CD8-positive, alpha-beta memory T cell (primary cell): ENCODE data around the gene DNMT1. TPM values are rescaled to one million over a fixed set of nuclear protein-coding genes. Genes with fewer than 3 reads are reported as not detected.

Experiments used
- CTCF ChIA-PET: fragments of 350-600 bp; sonication (Branson Sonifier 250); formaldehyde crosslinking; loops from one replicate; lab custom pipeline; 2021; ENCODE audit warnings: antibody characterized with exemption; lab: Charles Lee
- POLR2A ChIA-PET: fragments of 350-600 bp; sonication (Branson Sonifier 250); formaldehyde crosslinking; loops from one replicate; lab custom pipeline; 2021; ENCODE audit warnings: antibody characterized with exemption; lab: Charles Lee
- DNase-seq, 5 donors: peaks; one replicate each; pipeline versions ENCODE4 v3.0.0 to v3.0.0-alpha.2; 2020 to 2022; ENCODE audit warnings: mixed read lengths in 1 of 5
- H3K27ac ChIP-seq: one replicate; pipeline ENCODE4 v1.7.0; 2013; ENCODE audit warnings: low read depth, mild to moderate bottlenecking, low read length, moderate library complexity
- H3K27me3 ChIP-seq: 2 replicates; pipeline ENCODE4 v1.7.0; 2013; ENCODE audit warnings: low read length, mild to moderate bottlenecking; ENCODE audit not compliant: insufficient read depth, poor library complexity, severe bottlenecking
- H3K36me3 ChIP-seq: 2 replicates; pipeline ENCODE4 v1.7.0; 2013; ENCODE audit warnings: mild to moderate bottlenecking, low read length, moderate library complexity; ENCODE audit not compliant: insufficient read depth
- H3K4me1 ChIP-seq: 2 replicates; pipeline ENCODE4 v1.7.0; 2013; ENCODE audit warnings: mild to moderate bottlenecking, low read length, moderate library complexity; ENCODE audit not compliant: insufficient read depth
- H3K4me3 ChIP-seq: 2 replicates; pipeline ENCODE4 v1.7.0; 2013; ENCODE audit warnings: mild to moderate bottlenecking, low read length
- H3K9me3 ChIP-seq: 2 replicates; pipeline ENCODE4 v1.7.0; 2013; ENCODE audit warnings: mild to moderate bottlenecking, low read length
- H3K27ac Mint-ChIP-seq, 8 donors: one replicate each; pipeline ENCODE4 v1.8.0; 2020 to 2021; ENCODE audit warnings: mixed read lengths in 8 of 8, mild to moderate bottlenecking in 6 of 8, inconsistent platforms in 3 of 8, moderate library complexity in 3 of 8
- H3K27me3 Mint-ChIP-seq, 2 donors: one replicate each; pipeline ENCODE4 v1.8.0; 2020 to 2021; ENCODE audit warnings: mixed read lengths in 2 of 2, mild to moderate bottlenecking in 1 of 2, moderate library complexity in 1 of 2
- H3K36me3 Mint-ChIP-seq, 3 donors: one replicate each; pipeline ENCODE4 v1.8.0; 2020 to 2021; ENCODE audit warnings: mixed read lengths in 3 of 3, inconsistent platforms in 1 of 3, mild to moderate bottlenecking in 1 of 3
- H3K4me1 Mint-ChIP-seq, 3 donors: one replicate each; pipeline ENCODE4 v1.8.0; 2020 to 2021; ENCODE audit warnings: mixed read lengths in 3 of 3, inconsistent platforms in 1 of 3, mild to moderate bottlenecking in 1 of 3
- H3K4me3 Mint-ChIP-seq, 7 donors: one replicate each; pipeline ENCODE4 v1.8.0; 2020 to 2021; ENCODE audit warnings: mixed read lengths in 7 of 7, mild to moderate bottlenecking in 6 of 7, moderate library complexity in 4 of 7, inconsistent platforms in 2 of 7
- H3K9me3 Mint-ChIP-seq, 5 donors: one replicate each; pipeline ENCODE4 v1.8.0; 2020 to 2022; ENCODE audit warnings: mixed read lengths in 5 of 5, mild to moderate bottlenecking in 3 of 5, moderate library complexity in 2 of 5, inconsistent platforms in 1 of 5
- polyA plus RNA-seq: library from polyadenylated mRNA; unstranded; fragments of 300-500 nt; fragmentation: Illumina TruSeq; gene quantifications from one replicate; pipeline ENCODE4 v1.2.3, GENCODE V29; 2021
- total RNA-seq, 2 experiments: library from RNA; stranded (reverse); gene quantifications; one replicate each; pipeline ENCODE4 v1.2.3, GENCODE V29; 2021

DNMT1 gene
- total and polyA plus RNA-seq, 3 experiments from 2014 or later, result 142 to 325 (median 307) TPM

GRCh38 chr19:10085641-10086590 is 108.8 kb downstream of the DNMT1 start, which contains the start of gene SHFL:
Gene SHFL (plus strand): TSS chr19:10086317. CDS start chr19:10086428, 111 bp downstream.
- Mint-ChIP-seq H3K4me1 (peaks cover 14 to 18% (median 16%) of the 10 kb centered on the region in 3 donors), H3K27me3 (no peaks in the 10 kb centered on the region), H3K36me3 (peaks cover 0 to 27% (median 2%) of the 10 kb centered on the region in 3 donors), H3K4me3 (peak within 1 kb of the TSS; percentile 84 to 96 (median 85)), H3K9me3 (no peaks in the 10 kb centered on the region), H3K27ac (peak within 1 kb of the TSS; percentile 87 to 93 (median 90))
- Histone ChIP-seq H3K4me1 (peaks cover 9% of the 10 kb centered on the region), H3K36me3 (peaks cover 6% of the 10 kb centered on the region), H3K9me3 (no peaks in the 10 kb centered on the region), H3K4me3 (peak within 1 kb of the TSS; percentile 88), H3K27ac (peak within 1 kb of the TSS; percentile 82), H3K27me3 (no peaks in the 10 kb centered on the region)
- POLR2A ChIA-PET, result interaction anchor here (0.6 to 1.0 kb wide), 2 partner anchors 10 to 152 kb away, joined by 3 to 4 read pairs; no protein-coding TSS in a partner anchor
- peak; percentile 81 to 90 (median 83) for DNase-seq
- CTCF ChIA-PET, result no interaction called here

GRCh38 chr19:10084803-10085202 is 110.0 kb downstream of the DNMT1 start:
- Histone ChIP-seq H3K36me3 (peaks cover 6% of the 10 kb centered on the region), H3K4me1 (peaks cover 9% of the 10 kb centered on the region), H3K4me3 (no peak overlapping the region), H3K27me3 (no peaks in the 10 kb centered on the region), H3K9me3 (no peaks in the 10 kb centered on the region), H3K27ac (no peak overlapping the region)
- Mint-ChIP-seq H3K36me3 (peaks cover 0 to 19% (median 0%) of the 10 kb centered on the region in 3 donors), H3K4me1 (peaks cover 13 to 14% (median 14%) of the 10 kb centered on the region in 3 donors), H3K4me3 (peak overlapping the region; percentile 84 to 96 (median 85)), H3K27ac (peak overlapping the region in 7 of 8 donors; percentile 69 to 92 (median 89)), H3K9me3 (no peaks in the 10 kb centered on the region), H3K27me3 (no peaks in the 10 kb centered on the region)
- CTCF ChIA-PET, result interaction anchor here (1.3 to 1.9 kb wide), 3 partner anchors 11 to 165 kb away, joined by 3 to 8 read pairs (median 5); no protein-coding TSS in a partner anchor
- no peak for DNase-seq
- POLR2A ChIA-PET, result interaction anchor here (0.5 to 0.6 kb wide), 2 partner anchors 17 to 770 kb away, joined by 3 to 5 read pairs; partner anchors contain the start of gene ANGPTL6

- H3K27ac Mint-ChIP-seq, result peak overlapping the region in 4 of 8 donors; percentile 52 to 90 (median 81)
- no peak for DNase-seq
- POLR2A ChIA-PET, result interaction anchor here (0.6 kb wide), 1 partner anchor 771 kb away, joined by 5 read pairs; no protein-coding TSS in a partner anchor
Observed at GRCh38 chr19:10083911-10084310, 110.8 kb downstream of the DNMT1 start.

More at GRCh38 chr19:10083911-10084310, 110.8 kb downstream of the DNMT1 start:
- H3K27ac ChIP-seq, result no peak overlapping the region
- no peaks in the 10 kb centered on the region for H3K9me3 ChIP-seq
- H3K4me3 ChIP-seq, result no peak overlapping the region
- peaks cover 9% of the 10 kb centered on the region for H3K4me1 ChIP-seq
- CTCF ChIA-PET, result interaction anchor here (0.7 to 1.9 kb wide), 4 partner anchors 12 to 166 kb away, joined by 3 to 8 read pairs (median 4); no protein-coding TSS in a partner anchor
- peaks cover under 1% of the 10 kb centered on the region for H3K36me3 ChIP-seq
- peaks cover 10 to 14% (median 12%) of the 10 kb centered on the region in 3 donors for H3K4me1 Mint-ChIP-seq
- no peaks in the 10 kb centered on the region for H3K27me3 ChIP-seq
- H3K36me3 Mint-ChIP-seq, result peaks cover 0 to 10% (median 0%) of the 10 kb centered on the region in 3 donors
- H3K9me3 Mint-ChIP-seq, result no peaks in the 10 kb centered on the region
- H3K27me3 Mint-ChIP-seq, result no peaks in the 10 kb centered on the region
- peak overlapping the region in 3 of 7 donors; percentile 11 to 84 (median 37) for H3K4me3 Mint-ChIP-seq

Other genes starting within 250 kb of the DNMT1 start
- gene COL5A3, start 184.4 kb downstream of the DNMT1 start, total RNA-seq, result under 1 TPM; 0.50 to 0.91 TPM
- gene COL5A3, start 184.4 kb downstream of the DNMT1 start, polyA plus RNA-seq, result 0.23 TPM
- gene RDH8, start 181.5 kb downstream of the DNMT1 start, total RNA-seq, result not detected
- gene RDH8, start 181.5 kb downstream of the DNMT1 start, polyA plus RNA-seq, result not detected
- 10 to 100 TPM; 41.5 to 45.2 TPM for gene SHFL, start 108.6 kb downstream of the DNMT1 start, total RNA-seq
- 68.1 TPM for gene SHFL, start 108.6 kb downstream of the DNMT1 start, polyA plus RNA-seq
- 1 to 10 TPM; 6.6 to 7.7 TPM for gene ANGPTL6, start 92.3 kb downstream of the DNMT1 start, total RNA-seq
- gene ANGPTL6, start 92.3 kb downstream of the DNMT1 start, polyA plus RNA-seq, result 0.35 TPM
- gene PPAN, start 88.6 kb downstream of the DNMT1 start, total RNA-seq, result 100 to 1,000 TPM; 273 to 284 TPM
- gene PPAN, start 88.6 kb downstream of the DNMT1 start, polyA plus RNA-seq, result 47.4 TPM
- 10 to 100 TPM; 53.7 to 58.1 TPM for gene P2RY11, start 83.3 kb downstream of the DNMT1 start, total RNA-seq
- gene P2RY11, start 83.3 kb downstream of the DNMT1 start, polyA plus RNA-seq, result 7.4 TPM
- 100 to 1,000 TPM; 336 to 348 TPM for gene EIF3G, start 75.1 kb downstream of the DNMT1 start, total RNA-seq
- 259 TPM for gene EIF3G, start 75.1 kb downstream of the DNMT1 start, polyA plus RNA-seq
- gene S1PR2, start 36.4 kb upstream of the DNMT1 start, total RNA-seq, result 10 to 100 TPM; 18.4 to 19.9 TPM
- gene S1PR2, start 36.4 kb upstream of the DNMT1 start, polyA plus RNA-seq, result 2.2 TPM
- gene MRPL4, start 57.3 kb upstream of the DNMT1 start, total RNA-seq, result 100 to 1,000 TPM; 149 to 152 TPM
- 42.8 TPM for gene MRPL4, start 57.3 kb upstream of the DNMT1 start, polyA plus RNA-seq
- gene ICAM1, start 76.2 kb upstream of the DNMT1 start, total RNA-seq, result 10 to 100 TPM; 65.8 to 66.8 TPM
- gene ICAM1, start 76.2 kb upstream of the DNMT1 start, polyA plus RNA-seq, result 13.1 TPM
- under 1 TPM; 0.15 to 0.33 TPM for gene ICAM4, start 92.0 kb upstream of the DNMT1 start, total RNA-seq
- gene ICAM4, start 92.0 kb upstream of the DNMT1 start, polyA plus RNA-seq, result 0.95 TPM
- gene ICAM5, start 95.0 kb upstream of the DNMT1 start, total RNA-seq, result 1 to 10 TPM; 1.8 to 2.0 TPM
- not detected for gene ICAM5, start 95.0 kb upstream of the DNMT1 start, polyA plus RNA-seq
- gene ZGLP1, start 114.9 kb upstream of the DNMT1 start, total RNA-seq, result 1 to 10 TPM; 5.6 to 7.3 TPM
- 0.56 TPM for gene ZGLP1, start 114.9 kb upstream of the DNMT1 start, polyA plus RNA-seq
- gene FDX2, start 121.1 kb upstream of the DNMT1 start, total RNA-seq, result 10 to 100 TPM; 29.6 to 30.0 TPM
- gene FDX2, start 121.1 kb upstream of the DNMT1 start, polyA plus RNA-seq, result 16.1 TPM
- 10 to 100 TPM; 91.5 to 98.5 TPM for gene RAVER1, start 138.6 kb upstream of the DNMT1 start, total RNA-seq
- 24.1 TPM for gene RAVER1, start 138.6 kb upstream of the DNMT1 start, polyA plus RNA-seq
- gene ICAM3, start 144.7 kb upstream of the DNMT1 start, total RNA-seq, result 10 to 100 TPM; 83.0 to 89.1 TPM
- 244 TPM for gene ICAM3, start 144.7 kb upstream of the DNMT1 start, polyA plus RNA-seq
- 100 to 1,000 TPM; 210 to 212 TPM for gene TYK2, start 185.6 kb upstream of the DNMT1 start, total RNA-seq
- 74.4 TPM for gene TYK2, start 185.6 kb upstream of the DNMT1 start, polyA plus RNA-seq
- 100 to 1,000 TPM; 273 to 277 TPM for gene CDC37, start 208.6 kb upstream of the DNMT1 start, total RNA-seq
- 100 TPM for gene CDC37, start 208.6 kb upstream of the DNMT1 start, polyA plus RNA-seq
- 10 to 100 TPM; 21.6 to 22.2 TPM for gene PDE4A, start 225.6 kb upstream of the DNMT1 start, total RNA-seq
- 7.5 TPM for gene PDE4A, start 225.6 kb upstream of the DNMT1 start, polyA plus RNA-seq